Left lung (tissue), 10 donors: ENCODE measurements around the gene RPS15. TPM values are rescaled to one million over a fixed set of nuclear protein-coding genes. Genes with fewer than 3 reads are reported as not detected.
"Not testable (repeated sequence)": the region's sequence is repeated elsewhere in the genome, so short reads cannot be mapped to it uniquely, and the experiment has no call there.

ENCODE experiments used
- ATAC-seq: fragments of 200-7000 bp; cut with Tn5 transposase; one replicate; pipeline ENCODE4 v1.9.1; 2020; ENCODE audit warnings: moderate library complexity
- DNase-seq, 4 donors: peaks; one replicate each; pipeline ENCODE4 v3.0.0-alpha.2; 2013 to 2020
- H3K27ac ChIP-seq, 2 donors: fragments of 200-600 bp; sonication (generic) in 1 of 2; one replicate each; pipeline versions ENCODE4 v1.5.0 to v1.8.0; 2020 to 2021
- H3K27me3 ChIP-seq, 2 donors: fragments of 200-600 bp; sonication (generic) in 1 of 2; one replicate each; pipeline versions ENCODE4 v1.5.0 to v1.8.0; 2020 to 2021
- H3K36me3 ChIP-seq, 2 donors: fragments of 200-600 bp; sonication (generic) in 1 of 2; one replicate each; pipeline versions ENCODE4 v1.5.0 to v1.8.0; 2020 to 2021
- H3K4me1 ChIP-seq, 2 donors: fragments of 200-600 bp; one replicate each; pipeline ENCODE4 v1.8.0; 2021
- H3K4me3 ChIP-seq, 2 donors: fragments of 200-600 bp; sonication (generic) in 1 of 2; one replicate each; pipeline versions ENCODE4 v1.5.0 to v1.8.0; 2020 to 2021; ENCODE audit warnings: mild to moderate bottlenecking in 1 of 2
- H3K9me3 ChIP-seq, 2 donors: fragments of 200-600 bp; sonication (generic) in 1 of 2; one replicate each; pipeline versions ENCODE4 v1.5.0 to v1.8.0; 2020 to 2021
- CTCF ChIP-seq, 2 donors: fragments of 200-600 bp; sonication (generic) in 1 of 2; IDR thresholded peaks; one replicate each; pipeline versions ENCODE4 v1.5.0 to v1.8.0; 2021; ENCODE audit warnings: antibody characterized with exemption in 2 of 2
- intact Hi-C, 2 donors: fragments of 100-400 bp; cut with DNase I; formaldehyde crosslinking; loops; one replicate each; pipeline versions ENCODE4 v1.11.2 to v1.14.2; 2022
- polyA plus RNA-seq, 6 donors: library from polyadenylated mRNA; unstranded; fragments of 120-200 nt; gene quantifications; one replicate each; pipeline ENCODE4 v1.2.1, GENCODE V29; 2013; ENCODE audit not compliant: insufficient read length in 6 of 6
- total RNA-seq, 2 donors: library from RNA; stranded (reverse); fragmentation: NEBNext Ultra II Directional; extraction: Animal tissue kit (Norgen Biotek cat#: 25700); gene quantifications; one replicate each; pipeline ENCODE4 v1.2.1, GENCODE V29; 2021
- donor health status: DM: no; HTN: yes; CAD: no.
- donor health status: DM: no; HTN: no; CAD: no.

Gene RPS15
- total and polyA plus RNA-seq, 8 donors = 673 to 987 (median 836) TPM

GRCh38 chr19:1435378-1435989 is 2.7 kb upstream of the RPS15 start:
- DNase-seq (no peak), ATAC-seq (no peak)
- Histone ChIP-seq H3K27ac (no peak overlapping the region), H3K9me3 (no peaks in the 10 kb centered on the region), H3K36me3 (peaks cover 0 to 65% of the 10 kb centered on the region in 2 donors), H3K4me3 (no peak overlapping the region), H3K4me1 (peaks cover 13 to 23% of the 10 kb centered on the region in 2 donors), H3K27me3 (no peaks in the 10 kb centered on the region)
- no peak for TF ChIP-seq CTCF (IDR thresholded peaks at IDR 0.05)
- intact Hi-C loops = no loop called here

- intact Hi-C loops = no loop called here
Observed at GRCh38 chr19:1437609-1438008, 587 bp upstream of the RPS15 start.

GRCh38 chr19:1438933-1439354 is 748 bp downstream of the RPS15 start:
- DNase-seq = no peak
- Histone ChIP-seq H3K9me3 (no peaks in the 10 kb centered on the region), H3K4me1 (peaks cover 13 to 28% of the 10 kb centered on the region in 2 donors), H3K36me3 (peaks cover 0 to 58% of the 10 kb centered on the region in 2 donors), H3K4me3 (peak overlapping the region; percentile 84 to 96), H3K27ac (peak overlapping the region; percentile 79 to 89), H3K27me3 (no peaks in the 10 kb centered on the region)
- ATAC-seq = peak; percentile 1
- no peak for TF ChIP-seq CTCF (IDR thresholded peaks at IDR 0.05)
- intact Hi-C loops = no loop called here

More at GRCh38 chr19:1437609-1438008, 587 bp upstream of the RPS15 start:
- H3K9me3 ChIP-seq = no peaks in the 10 kb centered on the region
- no peaks in the 10 kb centered on the region for H3K27me3 ChIP-seq
- peaks cover 13 to 28% of the 10 kb centered on the region in 2 donors for H3K4me1 ChIP-seq
- no peak for TF ChIP-seq CTCF (IDR thresholded peaks at IDR 0.05)
- H3K4me3 ChIP-seq = peak overlapping the region in 1 of 2 donors; percentile 84
- H3K36me3 ChIP-seq = peaks cover 0 to 65% of the 10 kb centered on the region in 2 donors
- peak overlapping the region in 1 of 2 donors; percentile 89 for H3K27ac ChIP-seq
- ATAC-seq = no peak
- no peak for DNase-seq

GRCh38 chr19:1439525-1440417 is 1.6 kb downstream of the RPS15 start:
- peak overlapping the region; percentile 84 to 96 for H3K4me3 ChIP-seq
- DNase-seq = peak in 1 of 4 donors; percentile 72
- peaks cover 13 to 33% of the 10 kb centered on the region in 2 donors for H3K4me1 ChIP-seq
- peaks cover 0 to 50% of the 10 kb centered on the region in 2 donors for H3K36me3 ChIP-seq
- H3K9me3 ChIP-seq, ATAC-seq, intact Hi-C loops, H3K27me3 ChIP-seq: not testable (repeated sequence)
- peak overlapping the region in 1 of 2 donors; percentile 89 for H3K27ac ChIP-seq

GRCh38 chr19:1440418-1440801 is 2.2 kb downstream of the RPS15 start:
- Histone ChIP-seq H3K27ac (no peak overlapping the region), H3K9me3 (no peaks in the 10 kb centered on the region), H3K4me3 (peak overlapping the region in 1 of 2 donors; percentile 84), H3K4me1 (peaks cover 13 to 39% of the 10 kb centered on the region in 2 donors), H3K27me3 (peaks cover 2 to 9% of the 10 kb centered on the region in 2 donors), H3K36me3 (peaks cover 0 to 43% of the 10 kb centered on the region in 2 donors)
- no peak for TF ChIP-seq CTCF (IDR thresholded peaks at IDR 0.05)
- no peak for DNase-seq
- no peak for ATAC-seq
- intact Hi-C loops = no loop called here
